NT2/D1 (cell line): ENCODE measurements around the gene TSPEAR.

Experiments used
- SUZ12 ChIP-seq: IDR thresholded peaks from 2 replicates; pipeline ENCODE4 v1.6.1; 2011; ENCODE audit not compliant: insufficient read length, insufficient read depth; ENCODE audit errors: extremely low read depth
- YY1 ChIP-seq: IDR thresholded peaks from 2 replicates; pipeline ENCODE4 v1.6.1; 2011; ENCODE audit not compliant: insufficient read length, insufficient read depth
- ZNF274 ChIP-seq: IDR thresholded peaks from 2 replicates; pipeline ENCODE4 v1.6.1; 2011; ENCODE audit warnings: mild to moderate bottlenecking, low read depth, low read length

GRCh38 chr21:44589586-44590305 lies 121.6 kb downstream of the TSPEAR start:
- TF ChIP-seq ZNF274 (no peak), YY1 (no peak), SUZ12 (no peak)
